Calu3 (cell line): ENCODE results near the gene GRK1. TPM values are rescaled to one million over a fixed set of nuclear protein-coding genes. Genes with fewer than 3 reads are reported as not detected.

Experiments
- BruUV-seq: library from RNA; stranded (reverse); fragments of 400-500 nt; replicated peaks from 2 replicates; lab custom pipeline; 2021; lab: Mats Ljungman, UMichigan
- CTCF ChIA-PET: fragments of 300-600 bp; sonication (Branson Sonifier 250); formaldehyde crosslinking; loops from one replicate; lab custom pipeline; 2022; ENCODE audit warnings: antibody characterized with exemption; lab: Charles Lee
- DNase-seq: peaks from one replicate; pipeline ENCODE4 v3.0.0; 2022
- H3K27ac Mint-ChIP-seq: one replicate; pipeline ENCODE4 v1.8.0; 2022; ENCODE audit warnings: mixed read lengths; ENCODE audit not compliant: unreplicated experiment
- H3K27me3 Mint-ChIP-seq: one replicate; pipeline ENCODE4 v1.8.0; 2022; ENCODE audit warnings: mixed read lengths; ENCODE audit not compliant: unreplicated experiment
- H3K36me3 Mint-ChIP-seq: one replicate; pipeline ENCODE4 v1.8.0; 2022; ENCODE audit warnings: mild to moderate bottlenecking, moderate library complexity, mixed read lengths; ENCODE audit not compliant: insufficient read depth, unreplicated experiment
- H3K4me1 Mint-ChIP-seq: one replicate; pipeline ENCODE4 v1.8.0; 2022; ENCODE audit warnings: mild to moderate bottlenecking, low read depth, mixed read lengths; ENCODE audit not compliant: unreplicated experiment
- H3K4me3 Mint-ChIP-seq: one replicate; pipeline ENCODE4 v1.8.0; 2022; ENCODE audit warnings: mild to moderate bottlenecking, low read depth, moderate library complexity, mixed read lengths; ENCODE audit not compliant: unreplicated experiment
- H3K9me3 Mint-ChIP-seq: one replicate; pipeline ENCODE4 v1.8.0; 2022; ENCODE audit warnings: low read depth, mixed read lengths; ENCODE audit not compliant: unreplicated experiment
- CTCF ChIP-seq: fragments of 200-600 bp; IDR thresholded peaks from one replicate; pipeline ENCODE4 v1.8.0; 2022; ENCODE audit warnings: antibody characterized with exemption; ENCODE audit not compliant: unreplicated experiment
- intact Hi-C: fragments of 100-400 bp; cut with micrococcal nuclease; formaldehyde crosslinking; loops from one replicate; pipeline ENCODE4 v1.10.0; 2022; ENCODE audit not compliant: unreplicated experiment
- total RNA-seq: library from RNA; stranded (reverse); gene quantifications from 2 replicates; pipeline ENCODE4 v1.2.3, GENCODE V29; 2022

Gene GRK1
- total RNA-seq, 1 experiment from 2014 or later, result not detected

DNA sequence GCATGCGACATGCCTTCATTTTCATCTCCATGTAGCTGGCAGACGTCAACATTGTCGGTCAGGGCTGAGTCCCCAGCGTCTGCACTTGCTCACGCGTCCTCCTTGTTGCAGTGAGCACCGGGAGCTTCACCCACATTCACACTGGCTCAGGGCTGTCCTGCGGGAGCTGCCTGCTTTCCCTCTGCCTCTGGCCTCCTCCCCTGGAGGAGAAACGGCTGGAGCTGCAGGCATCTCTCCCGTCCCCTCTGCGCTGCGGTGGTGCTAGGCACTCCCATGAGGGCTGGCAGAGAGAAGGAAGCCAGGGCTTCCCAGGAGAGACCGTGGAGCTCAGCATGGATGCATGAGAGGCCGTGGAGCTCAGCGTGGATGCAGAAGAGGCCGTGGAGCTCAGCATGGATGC, 73.6 kb downstream of the GRK1 start:
- Mint-ChIP-seq H3K9me3 (no peaks in the 10 kb centered on the region), H3K4me1 (no peaks in the 10 kb centered on the region), H3K4me3 (no peak overlapping the region), H3K27me3 (no peaks in the 10 kb centered on the region), H3K36me3 (no peaks in the 10 kb centered on the region), H3K27ac (no peak overlapping the region)
- DNase-seq, result no peak
- no peak for TF ChIP-seq CTCF
- CTCF ChIA-PET, result no interaction called here
- intact Hi-C loops, result no loop called here
- no TSS peak for BruUV-seq

- no peaks in the 10 kb centered on the region for H3K4me1 Mint-ChIP-seq
- no peak overlapping the region for H3K4me3 Mint-ChIP-seq
- no peak overlapping the region for H3K27ac Mint-ChIP-seq
- no peaks in the 10 kb centered on the region for H3K9me3 Mint-ChIP-seq
- BruUV-seq, result no TSS peak
- intact Hi-C loops, result no loop called here
- DNase-seq, result no peak
- CTCF ChIA-PET, result no interaction called here
- no peak for TF ChIP-seq CTCF
- H3K27me3 Mint-ChIP-seq, result no peaks in the 10 kb centered on the region
- no peaks in the 10 kb centered on the region for H3K36me3 Mint-ChIP-seq
These were observed 74.2 kb downstream of the GRK1 start for GRCh38 chr13:113741191-113741668.

DNA sequence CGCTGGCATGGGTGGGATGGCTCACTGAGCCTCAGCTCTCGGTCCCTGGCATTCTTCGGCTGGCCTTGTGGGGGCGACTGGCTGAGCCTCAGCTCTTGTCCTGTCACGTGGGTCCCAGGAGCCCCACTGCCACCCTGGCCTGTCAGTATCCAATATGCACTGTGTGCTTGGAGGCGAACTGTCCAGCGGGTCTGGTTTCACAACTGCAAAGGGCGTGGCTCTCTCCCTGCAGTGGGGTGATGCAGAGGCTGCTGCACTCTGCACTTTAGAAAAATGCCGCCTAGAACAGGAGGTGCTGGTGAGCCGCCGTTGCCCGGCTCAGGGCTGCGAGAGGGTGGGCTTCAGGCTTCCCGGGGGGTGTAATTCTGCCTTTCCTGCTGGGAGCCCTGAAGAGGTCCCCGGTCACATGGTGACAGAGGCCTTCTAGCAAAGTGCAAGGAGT, 75.0 kb downstream of the GRK1 start:
- CTCF ChIA-PET, result no interaction called here
- no TSS peak for BruUV-seq
- H3K27me3 Mint-ChIP-seq, result no peaks in the 10 kb centered on the region
- no peaks in the 10 kb centered on the region for H3K36me3 Mint-ChIP-seq
- TF ChIP-seq CTCF, result no peak
- no peaks in the 10 kb centered on the region for H3K9me3 Mint-ChIP-seq
- no peak overlapping the region for H3K4me3 Mint-ChIP-seq
- H3K27ac Mint-ChIP-seq, result no peak overlapping the region
- H3K4me1 Mint-ChIP-seq, result no peaks in the 10 kb centered on the region
- intact Hi-C loops, result no loop called here
- DNase-seq, result peak; percentile 37

- no peak overlapping the region for H3K27ac Mint-ChIP-seq
- no peak overlapping the region for H3K4me3 Mint-ChIP-seq
- intact Hi-C loops, result no loop called here
- H3K36me3 Mint-ChIP-seq, result no peaks in the 10 kb centered on the region
- no peak for TF ChIP-seq CTCF
- no peaks in the 10 kb centered on the region for H3K9me3 Mint-ChIP-seq
- BruUV-seq, result no TSS peak
- no peaks in the 10 kb centered on the region for H3K27me3 Mint-ChIP-seq
- H3K4me1 Mint-ChIP-seq, result no peaks in the 10 kb centered on the region
- DNase-seq, result no peak
- CTCF ChIA-PET, result no interaction called here
These were observed 75.6 kb downstream of the GRK1 start for GRCh38 chr13:113742445-113743120.
